ENCODE measurements around the gene TRIP13. TPM values are rescaled to one million over a fixed set of nuclear protein-coding genes. Genes with fewer than 3 reads are reported as not detected.
"Not testable (repeated sequence)": the region's sequence is repeated elsewhere in the genome, so short reads cannot be mapped to it uniquely, and the experiment has no call there.

TRIP13 gene
- total RNA-seq, 1 donor from 2014 or later, result 24.1 TPM

DNA sequence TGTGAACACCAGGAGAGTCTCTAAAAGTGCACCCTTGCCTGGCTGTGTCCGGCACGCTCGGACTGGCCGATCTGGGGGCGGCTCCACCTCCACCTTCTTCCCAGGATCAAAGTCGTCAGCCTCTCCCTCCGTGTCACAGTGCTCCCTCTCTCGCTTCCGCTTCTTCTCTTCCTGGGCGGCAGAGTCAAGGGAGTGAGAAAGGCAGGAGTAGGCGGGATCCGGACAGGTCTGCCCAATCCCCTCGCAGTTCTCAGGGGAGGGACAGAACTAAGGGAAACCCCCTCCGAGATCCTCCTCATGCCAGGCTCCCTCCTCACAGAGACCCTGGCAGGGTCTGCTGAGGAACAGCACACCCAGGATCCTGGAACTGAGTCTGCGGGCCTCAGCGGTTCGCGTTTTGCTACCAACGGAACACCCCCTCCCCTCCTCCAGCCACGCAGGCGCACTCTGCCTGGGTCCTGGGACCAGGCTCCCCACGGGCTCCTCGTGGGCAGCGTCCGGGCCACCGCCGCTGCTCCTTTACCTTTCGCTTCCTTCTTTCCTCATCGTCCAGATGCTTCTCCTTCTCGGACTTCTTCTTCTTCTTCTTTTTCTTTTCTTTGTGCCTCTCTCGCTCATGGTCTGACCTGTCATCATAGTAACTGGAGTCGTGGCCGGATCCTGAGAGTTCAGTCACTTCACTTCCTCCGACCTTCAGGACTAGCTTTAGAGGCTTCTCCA, 1.4 kb upstream of the TRIP13 start:
- intact Hi-C loops (cut with micrococcal nuclease), result loop anchor here (5.0 to 10.0 kb wide), 2 partner anchors 279 to 494 kb away; partner anchors contain the start of gene CEP72

DNA sequence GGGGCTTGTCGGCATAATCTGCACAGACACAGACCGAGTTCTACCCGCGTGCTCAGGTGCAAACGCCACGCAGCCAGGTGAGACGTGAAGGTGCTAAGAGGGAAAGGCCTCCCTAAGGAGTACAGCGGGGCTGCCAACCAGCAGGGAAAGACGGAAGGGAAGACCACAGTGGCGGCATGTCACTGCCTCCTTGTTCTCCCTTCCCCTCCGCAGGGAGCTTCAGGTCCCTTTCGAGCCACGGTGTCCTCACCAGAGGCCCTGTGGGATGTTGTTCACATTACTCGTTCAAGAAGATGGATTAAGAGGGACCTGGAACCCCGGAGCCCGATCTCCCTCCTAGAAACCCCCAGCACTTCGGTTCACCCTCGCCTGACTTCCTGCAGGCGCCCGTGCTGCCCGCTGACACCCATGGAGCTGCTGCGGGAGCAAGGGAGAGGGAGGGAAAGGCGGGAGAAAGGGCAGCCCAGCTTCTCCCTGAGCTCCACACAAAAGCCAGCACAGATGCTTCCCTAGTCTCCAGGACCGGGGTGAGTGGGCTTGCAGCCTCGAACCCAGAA, 769 bp upstream of the TRIP13 start:
- intact Hi-C loops (cut with micrococcal nuclease), result loop anchor here (1.0 to 10.0 kb wide), 5 partner anchors 107 to 909 kb away; partner anchors contain the start of genes CEP72, NDUFS6 and ZDHHC11B

DNA sequence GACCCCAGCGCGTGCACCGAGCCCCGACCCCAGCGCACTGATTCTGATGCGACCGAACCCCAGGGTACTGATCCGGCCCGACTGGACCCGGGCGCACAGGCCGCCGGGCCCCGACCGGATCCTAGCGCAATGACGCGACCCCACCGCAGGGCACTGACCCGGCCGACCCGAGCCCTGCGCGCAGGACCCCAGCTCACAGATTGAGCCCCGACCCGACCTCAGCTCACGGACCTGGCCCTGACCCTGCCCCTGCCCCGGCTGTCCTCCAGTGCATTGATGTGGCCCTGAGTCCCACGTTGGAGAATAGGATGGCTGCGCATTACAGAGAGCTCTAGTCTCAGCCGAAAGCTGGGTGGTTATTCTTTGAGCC, 438 bp downstream of the TRIP13 start:
- intact Hi-C loops (cut with micrococcal nuclease), result loop anchor here (2.0 to 10.0 kb wide), 4 partner anchors 108 to 908 kb away; partner anchors contain the start of genes CEP72, NDUFS6 and ZDHHC11B

DNA sequence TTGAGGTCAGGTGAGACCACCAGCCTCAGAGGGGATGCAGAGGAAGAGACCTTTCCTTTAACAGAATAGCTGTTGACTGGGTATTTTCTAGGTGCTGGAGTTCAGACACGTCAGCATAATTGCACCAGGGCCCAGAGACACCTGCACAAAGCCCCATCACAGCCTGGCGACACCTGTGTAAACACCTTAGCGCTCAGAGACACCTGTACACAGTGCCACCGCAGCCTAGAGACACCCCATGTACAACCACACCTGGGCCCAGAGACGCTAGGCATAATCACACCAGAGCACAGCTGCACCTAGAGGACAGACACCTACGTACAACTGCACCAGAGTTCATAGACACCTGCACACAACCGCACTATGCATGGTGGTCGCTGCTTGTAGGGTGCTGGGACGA, 1.0 kb downstream of the TRIP13 start:
- intact Hi-C loops (cut with micrococcal nuclease), result loop anchor here (2.0 to 10.0 kb wide), 4 partner anchors 109 to 907 kb away; partner anchors contain the start of genes CEP72, NDUFS6 and ZDHHC11B

DNA sequence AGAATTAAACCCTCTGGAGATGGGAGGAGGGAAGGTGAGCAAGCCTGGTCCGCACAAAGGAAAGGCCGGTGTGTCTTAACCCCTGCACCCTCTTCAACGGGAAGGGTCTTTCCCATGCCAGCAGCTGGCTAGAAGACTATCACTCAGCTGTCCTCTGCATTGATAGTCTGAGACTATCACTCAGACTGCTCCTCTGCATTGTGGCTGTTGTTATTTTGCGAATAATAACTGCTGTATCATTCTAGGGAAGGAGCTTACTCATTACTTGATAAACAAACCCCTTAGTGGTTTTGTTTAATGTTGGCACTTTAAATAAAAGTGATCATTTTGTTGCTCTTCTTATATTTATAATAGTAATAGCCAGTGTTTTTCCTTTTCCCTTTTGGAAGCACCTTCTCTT, 8.1 kb downstream of the TRIP13 start:
- intact Hi-C loops (cut with micrococcal nuclease), result no loop called here

DNA sequence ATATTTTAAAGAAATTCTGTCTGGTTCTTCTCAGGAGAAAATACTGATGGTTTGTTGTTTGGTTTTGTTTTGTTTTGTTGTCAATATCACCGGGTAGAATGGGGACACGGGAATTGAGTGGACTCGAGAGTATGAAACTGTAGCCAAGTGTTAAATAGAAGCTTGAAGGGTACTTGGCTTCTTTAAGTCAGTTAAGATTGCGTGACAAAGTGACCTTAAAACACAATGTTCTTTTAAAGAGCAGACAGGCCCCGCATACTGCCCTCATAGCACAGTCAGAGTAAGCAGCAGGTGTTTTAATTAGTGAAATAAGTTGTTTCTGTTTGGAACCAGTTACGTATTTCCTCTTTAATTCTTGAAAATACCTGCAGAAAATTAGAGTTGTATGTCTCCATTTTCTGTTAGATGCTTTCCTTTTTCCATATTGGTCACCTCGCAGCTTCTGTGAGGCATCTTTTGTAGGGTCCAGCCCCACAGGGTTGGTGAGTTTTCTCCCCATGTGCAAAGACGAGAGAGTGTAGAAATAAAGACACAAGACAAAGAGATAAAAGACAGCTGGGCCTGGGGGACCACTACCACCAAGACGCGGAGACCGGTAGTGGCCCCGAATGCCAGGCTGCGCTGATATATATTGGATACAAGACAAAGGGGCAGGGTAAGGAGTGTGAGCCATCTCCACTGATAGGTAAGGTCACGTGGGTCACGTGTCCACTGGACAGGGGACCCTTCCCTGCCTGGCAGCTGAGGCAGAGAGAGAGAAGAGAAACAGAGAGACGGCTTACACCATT, 9.6 kb downstream of the TRIP13 start:
- intact Hi-C loops (cut with micrococcal nuclease), result loop anchor here (2.0 kb wide), 1 partner anchor 232 kb away; no protein-coding TSS in a partner anchor

DNA sequence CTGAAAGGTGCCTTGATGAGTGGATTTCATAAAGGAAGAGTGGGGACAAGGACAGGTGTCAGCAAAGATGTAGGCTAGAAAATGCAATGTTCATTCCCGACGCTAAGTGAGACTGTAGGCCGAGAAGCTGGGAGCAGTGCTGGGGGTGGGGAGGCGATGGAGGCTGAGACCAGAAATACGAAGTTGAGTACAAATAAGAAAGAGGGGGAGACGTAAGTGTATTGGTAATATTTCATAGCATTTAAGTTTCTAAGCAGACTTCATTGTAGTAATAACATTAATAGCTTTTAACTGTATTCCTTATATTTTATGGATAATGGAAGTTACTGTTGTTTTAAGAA, 11.0 kb downstream of the TRIP13 start:
- intact Hi-C loops (cut with micrococcal nuclease), result loop anchor here (2.0 kb wide), 1 partner anchor 233 kb away; no protein-coding TSS in a partner anchor

DNA sequence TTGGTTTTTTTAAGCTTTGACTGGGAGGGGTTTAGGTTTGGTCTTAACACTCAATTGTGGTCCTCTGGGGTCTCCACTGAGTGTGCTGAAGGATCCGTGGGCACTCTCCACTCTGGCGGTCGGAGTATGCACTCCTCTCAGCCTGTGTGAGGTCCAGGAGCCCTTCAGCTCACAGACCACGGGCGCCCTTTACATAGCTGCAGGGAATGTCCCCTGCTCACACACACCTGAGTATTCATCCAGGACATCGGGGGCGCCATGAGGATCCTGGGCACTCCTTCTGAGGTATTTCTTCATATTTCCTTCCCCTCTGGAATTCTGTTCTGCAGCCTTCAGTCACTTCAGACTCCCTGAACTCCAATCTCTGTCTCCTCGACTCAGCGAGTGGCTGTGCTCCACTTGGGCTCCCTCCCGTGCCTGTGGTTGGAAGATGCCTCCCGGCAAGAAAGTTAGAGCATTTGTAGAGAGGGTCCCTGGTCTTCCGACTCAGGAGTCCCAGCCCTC, 12.5 kb downstream of the TRIP13 start:
- intact Hi-C loops (cut with micrococcal nuclease), result no loop called here

DNA sequence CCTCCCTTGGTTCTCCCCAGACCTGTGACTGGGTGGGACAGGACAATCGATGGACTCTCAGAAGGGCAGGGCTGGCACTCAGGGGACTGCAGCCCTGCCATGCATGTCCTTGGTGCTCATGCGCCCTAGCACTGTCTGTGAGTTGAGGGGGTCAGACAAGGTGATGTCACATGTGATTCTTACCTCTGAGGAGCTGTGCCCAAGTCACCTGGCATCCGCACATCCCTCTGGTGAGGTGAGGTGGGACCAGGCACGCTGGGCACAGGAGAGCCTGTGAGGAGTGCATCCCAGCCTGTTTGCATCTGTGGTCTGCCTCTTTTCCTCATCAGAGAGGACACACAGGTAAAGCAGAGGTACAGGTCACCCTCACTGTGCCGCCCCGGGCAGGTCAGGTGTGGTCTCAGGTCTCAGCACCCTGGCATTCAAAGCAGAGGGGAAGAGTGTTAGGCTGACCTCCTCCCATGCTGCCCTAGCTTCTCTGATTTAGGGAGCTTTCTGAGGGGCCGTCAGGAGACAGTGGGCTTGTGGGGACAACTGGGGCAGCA, 14.8 kb downstream of the TRIP13 start:
- intact Hi-C loops (cut with micrococcal nuclease), result no loop called here

DNA sequence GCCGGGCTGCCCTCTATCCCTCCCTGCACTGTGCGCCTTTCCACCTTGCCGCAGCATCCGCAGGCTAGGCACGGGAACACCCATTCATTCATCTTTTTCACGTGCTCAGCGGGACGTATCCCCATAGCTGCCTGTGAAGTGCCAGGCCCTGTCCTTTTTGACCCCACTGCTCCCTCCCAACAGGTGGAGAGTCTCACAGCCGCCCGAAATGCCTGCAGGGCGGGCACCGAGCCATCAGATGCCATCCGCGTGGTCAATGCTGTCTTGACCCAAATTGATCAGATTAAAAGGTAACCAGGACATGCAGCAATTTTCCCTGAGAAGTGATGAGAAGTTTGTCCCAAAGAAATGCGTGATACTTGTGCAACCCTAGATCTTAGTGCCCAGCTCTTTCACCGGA, 15.5 kb downstream of the TRIP13 start:
- intact Hi-C loops (cut with micrococcal nuclease), result no loop called here

DNA sequence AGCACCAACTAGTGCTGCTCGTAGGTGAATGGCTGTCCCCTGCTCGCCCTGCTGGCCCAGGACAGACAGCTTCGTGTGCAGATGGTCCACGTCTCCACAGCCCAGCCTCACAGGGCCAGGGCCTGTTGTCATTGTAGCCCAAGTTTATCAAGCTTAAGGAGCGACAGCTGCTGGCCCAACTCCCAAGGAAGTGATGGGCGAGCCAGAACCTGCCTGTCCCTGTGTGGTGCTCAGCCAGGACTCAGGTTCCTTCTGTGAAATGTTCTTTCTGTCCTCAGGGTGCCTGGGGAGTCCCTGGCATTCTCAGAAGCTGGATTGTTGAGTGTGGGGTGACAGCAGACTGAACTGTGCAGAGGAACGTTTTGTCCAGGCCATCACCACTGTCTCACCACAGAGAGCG, 16.4 kb downstream of the TRIP13 start:
- intact Hi-C loops (cut with micrococcal nuclease), result no loop called here

DNA sequence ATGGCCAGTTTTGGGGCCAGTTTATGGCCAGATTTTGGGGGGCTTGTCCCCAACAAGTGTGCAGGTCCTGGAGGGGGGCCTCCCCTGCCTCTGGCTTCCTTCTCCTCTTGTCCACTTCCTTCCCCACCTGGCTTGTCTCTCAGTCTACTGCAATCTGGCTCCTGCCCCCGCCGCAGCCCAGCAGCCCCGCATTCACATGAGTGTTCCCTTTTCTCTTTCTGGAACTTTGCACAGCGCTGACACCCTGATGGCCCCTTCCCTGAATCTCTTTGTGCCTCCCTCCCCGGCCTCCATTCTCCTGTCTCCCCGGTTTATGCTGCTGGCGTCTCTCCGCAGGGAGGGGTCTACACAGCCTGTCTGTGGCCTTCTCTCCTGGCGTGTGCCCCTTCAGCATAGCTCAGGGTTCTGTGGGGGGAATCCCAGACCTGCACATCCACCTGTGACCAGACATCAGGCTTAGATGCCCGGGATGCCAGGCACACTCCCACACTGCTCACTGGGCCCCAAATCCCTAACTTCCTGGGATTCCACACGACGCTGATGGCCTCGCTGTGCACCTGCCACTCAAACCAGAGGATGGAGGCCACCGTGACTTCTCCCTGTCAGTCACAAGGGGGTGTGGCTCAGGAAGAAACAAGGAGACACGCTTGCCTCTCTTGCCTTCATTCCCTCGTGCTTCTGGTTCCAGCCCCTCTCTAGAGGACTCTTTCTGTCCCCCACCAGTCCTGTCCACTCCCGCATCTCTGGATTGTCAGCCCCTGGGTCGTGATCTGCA, 17.5 kb downstream of the TRIP13 start:
- intact Hi-C loops (cut with micrococcal nuclease), result no loop called here

DNA sequence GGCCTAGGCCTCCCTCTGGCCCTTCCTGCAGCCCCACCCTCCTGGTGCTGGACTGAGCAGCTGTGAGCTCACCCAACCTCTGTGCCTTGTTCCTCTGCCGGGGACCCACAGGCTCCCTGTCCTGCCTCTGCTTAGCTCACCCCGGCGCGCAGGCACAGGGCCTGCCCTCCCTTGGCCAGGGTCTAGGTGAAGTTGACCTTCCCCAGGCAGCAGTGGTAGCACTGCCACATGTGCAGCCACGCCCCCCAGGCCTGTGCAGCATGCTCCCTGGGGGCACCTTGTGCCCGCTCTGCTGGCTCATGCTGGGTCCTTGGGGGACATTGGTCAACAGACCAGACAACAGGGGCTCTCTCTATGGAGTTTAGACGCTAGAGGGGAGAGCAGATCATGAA, 18.1 kb downstream of the TRIP13 start:
- intact Hi-C loops (cut with micrococcal nuclease), result no loop called here

DNA sequence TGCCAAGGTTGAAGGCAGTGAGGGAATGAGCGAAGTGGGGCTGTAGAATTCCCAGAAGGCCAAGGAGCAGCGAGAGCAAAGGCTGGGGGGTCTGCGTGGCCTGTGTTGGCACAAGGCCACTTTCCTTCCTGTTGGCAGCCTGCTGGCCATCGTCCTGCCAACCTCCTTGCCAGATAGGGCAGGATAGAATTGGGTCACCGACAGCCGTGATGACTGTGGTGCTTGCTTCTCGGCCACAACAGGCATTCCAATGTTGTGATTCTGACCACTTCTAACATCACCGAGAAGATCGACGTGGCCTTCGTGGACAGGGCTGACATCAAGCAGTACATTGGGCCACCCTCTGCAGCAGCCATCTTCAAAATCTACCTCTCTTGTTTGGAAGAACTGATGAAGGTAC, 18.9 kb downstream of the TRIP13 start:
- intact Hi-C loops (cut with micrococcal nuclease), result no loop called here

DNA sequence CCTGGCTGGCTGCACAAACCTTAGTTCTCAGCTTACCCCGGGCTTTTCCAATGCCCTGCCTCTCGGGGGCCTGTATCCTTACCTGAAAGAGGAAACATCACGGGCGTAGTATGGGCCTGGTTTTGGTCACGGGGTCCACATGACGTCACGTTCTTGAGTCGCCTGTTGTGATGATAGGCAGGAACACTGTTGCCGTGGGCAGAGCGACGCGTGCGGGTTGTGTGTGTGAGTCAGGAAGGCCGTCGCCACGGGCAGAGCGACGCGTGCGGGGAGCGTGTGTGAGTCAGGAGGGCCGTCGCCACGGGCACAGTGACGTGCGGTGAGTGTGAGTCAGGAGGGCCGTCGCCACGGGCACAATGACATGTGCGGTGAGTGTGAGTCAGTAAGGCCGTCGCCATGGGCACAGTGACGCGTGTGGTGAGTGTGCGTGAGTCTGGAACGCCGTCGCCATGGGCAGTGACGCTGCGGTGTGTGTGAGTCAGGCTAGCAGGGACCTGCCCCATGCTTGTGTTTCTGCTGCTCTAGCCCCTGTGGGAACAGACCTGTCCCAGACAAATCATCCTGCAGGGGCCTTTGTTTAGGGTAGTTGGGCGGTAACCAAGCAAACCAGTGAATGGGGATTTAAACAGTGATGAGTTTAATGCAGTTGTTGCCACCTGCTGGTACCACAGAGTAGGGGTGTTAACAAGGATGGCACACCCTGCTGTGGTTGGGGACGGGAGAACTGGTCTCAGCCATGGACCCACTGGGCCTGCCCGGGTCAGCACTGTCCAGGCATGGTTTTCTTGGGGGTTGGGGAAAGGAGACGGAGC, 19.8 kb downstream of the TRIP13 start:
- intact Hi-C loops (cut with micrococcal nuclease), result no loop called here

DNA sequence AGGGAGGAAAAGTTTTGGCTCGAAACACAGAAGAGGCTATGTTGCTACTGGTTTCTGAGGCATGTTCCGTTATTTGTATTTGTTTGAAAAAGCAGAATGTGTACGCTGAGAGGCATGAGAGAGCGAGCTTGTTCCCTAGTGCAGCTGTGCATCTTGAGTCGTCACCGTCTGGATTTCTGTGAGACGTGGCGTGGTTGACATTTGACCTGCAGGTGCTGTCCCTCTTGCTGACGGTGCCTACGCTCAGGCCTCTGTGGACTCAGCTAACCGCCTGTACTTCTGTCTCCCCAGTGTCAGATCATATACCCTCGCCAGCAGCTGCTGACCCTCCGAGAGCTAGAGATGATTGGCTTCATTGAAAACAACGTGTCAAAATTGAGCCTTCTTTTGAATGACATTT, 21.5 kb downstream of the TRIP13 start:
- intact Hi-C loops (cut with micrococcal nuclease), result no loop called here

DNA sequence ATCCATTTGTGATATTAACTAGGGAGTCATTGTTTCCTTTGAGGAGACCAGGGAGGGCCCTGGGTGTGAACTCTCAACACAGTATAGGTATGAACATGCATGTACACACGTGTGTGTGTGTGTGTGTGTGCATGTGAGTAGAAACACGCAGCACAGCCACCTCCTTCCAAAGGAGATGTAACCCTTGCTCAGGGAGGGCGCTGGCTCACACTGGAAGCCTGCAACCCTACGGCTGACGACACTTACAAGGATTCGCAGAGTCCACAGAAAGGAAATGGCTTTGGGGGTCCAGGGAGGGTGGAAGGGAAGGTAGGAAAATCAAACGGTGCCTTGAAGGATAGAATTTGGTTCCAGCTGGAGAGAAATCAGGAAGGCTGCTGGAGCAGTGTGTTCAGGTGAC, 21.9 kb downstream of the TRIP13 start:
- intact Hi-C loops (cut with micrococcal nuclease), result no loop called here

DNA sequence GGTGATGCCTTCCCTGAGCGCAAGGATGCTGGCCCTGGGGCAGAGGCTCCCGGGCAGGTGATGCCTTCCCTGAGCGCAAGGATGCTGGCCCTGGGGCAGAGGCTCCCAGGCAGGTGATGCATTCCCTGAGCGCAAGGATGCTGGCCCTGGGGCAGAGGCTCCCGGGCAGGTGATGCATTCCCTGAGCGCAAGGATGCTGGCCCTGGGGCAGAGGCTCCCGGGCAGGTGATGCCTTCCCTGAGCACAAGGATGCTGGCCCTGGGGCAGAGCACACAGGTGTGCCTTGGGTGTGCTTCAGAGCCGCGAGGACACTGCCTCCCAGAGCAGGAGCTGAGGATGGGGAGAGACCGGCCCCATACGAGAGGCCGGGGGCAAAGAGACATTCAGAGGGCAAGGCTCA, 22.7 kb downstream of the TRIP13 start:
- intact Hi-C loops (cut with micrococcal nuclease), result not testable (repeated sequence)

DNA sequence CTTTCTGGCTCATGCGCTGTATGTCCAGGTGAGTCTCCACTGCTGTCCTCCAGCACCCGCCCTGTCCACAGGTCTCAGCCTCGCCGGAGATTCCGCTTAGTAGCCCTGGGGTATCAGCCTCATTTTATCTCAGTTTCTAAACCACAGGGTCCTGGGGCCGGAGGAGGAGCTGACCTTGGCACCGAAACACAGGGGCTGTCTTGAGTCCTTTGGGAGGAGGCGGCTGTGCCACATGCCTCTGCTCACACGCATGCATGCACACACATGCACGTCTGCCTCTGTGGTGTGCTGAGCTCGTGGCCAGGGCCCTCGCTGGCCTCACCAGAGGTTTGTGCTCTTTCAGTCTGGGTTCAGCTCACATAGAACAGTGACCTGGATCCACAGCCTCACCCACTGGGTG, 23.3 kb downstream of the TRIP13 start:
- intact Hi-C loops (cut with micrococcal nuclease), result no loop called here
